ENCODE results near the gene ZNF106.
A peak's percentile ranks its signal among the peaks of the same experiment; 100 is the strongest.

ZNF106 gene

DNA sequence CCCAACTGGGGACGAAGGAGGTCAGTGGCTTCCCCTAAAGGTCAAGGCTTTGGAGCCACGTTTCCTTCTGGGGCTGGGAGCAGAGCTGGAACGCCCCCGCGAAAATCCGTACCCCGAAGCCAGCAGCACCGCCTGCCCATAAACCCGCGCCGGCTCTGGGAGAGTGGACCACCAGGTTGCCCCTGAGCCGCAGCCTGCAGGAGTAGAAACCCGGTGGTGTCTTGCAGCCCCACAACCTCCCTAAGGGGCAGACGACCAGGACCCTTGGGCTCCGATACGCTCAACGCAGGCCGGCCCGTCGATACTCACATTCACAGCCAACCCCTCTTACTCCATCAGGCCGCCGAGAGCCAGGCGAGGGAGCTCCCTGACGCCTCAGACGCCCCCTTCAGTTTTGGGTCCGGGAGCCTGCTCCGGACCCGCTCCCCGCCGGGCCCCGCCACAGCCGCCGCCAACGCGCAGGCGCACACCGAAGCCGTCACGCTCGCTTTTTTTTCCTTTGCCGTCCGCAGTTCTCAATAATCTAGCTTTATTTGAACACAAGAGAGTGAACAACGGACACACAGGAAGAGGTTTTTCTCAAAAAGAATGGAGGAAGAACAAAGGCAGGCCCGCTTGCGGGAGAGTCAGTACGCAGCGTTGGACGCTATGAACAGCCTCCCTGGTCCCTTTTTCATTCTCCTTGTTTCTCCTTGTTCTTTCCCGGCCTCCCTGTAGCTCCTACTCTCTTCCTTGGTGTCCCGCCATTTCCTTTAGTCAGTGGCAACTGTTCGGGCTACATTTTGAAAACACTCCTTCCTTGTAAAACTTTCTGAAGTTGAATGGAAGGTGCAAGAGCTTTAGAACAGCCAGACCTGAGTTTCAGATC lies at the start of gene ZNF106:
Gene ZNF106 (minus strand): TSS at position 471 of the 868 bp plus-strand sequence. CDS start 18,852 bp downstream, outside the sequence.
- peak; percentile 84 to 91 for DNase-seq

DNA sequence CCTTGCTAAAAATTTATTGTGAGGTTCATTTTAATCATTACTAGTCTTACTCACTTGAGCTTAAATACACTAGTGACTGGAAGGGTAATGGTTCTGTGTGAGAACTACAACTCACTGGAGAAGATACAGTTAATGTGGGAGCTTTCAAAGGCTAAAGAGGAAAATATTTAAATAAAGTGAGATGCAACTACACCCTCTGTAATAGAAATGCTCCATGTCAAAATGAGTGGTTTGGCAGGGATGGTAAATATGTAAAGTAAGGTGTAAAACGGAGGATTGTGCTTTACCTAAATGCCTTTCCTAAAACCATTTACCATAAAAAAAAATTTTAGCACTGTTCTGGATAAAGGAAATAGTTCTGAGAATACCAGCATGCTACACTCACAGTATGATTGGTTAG lies 42.3 kb upstream of the ZNF106 start:
- DNase-seq = no peak

GRCh38 chr15:42528970-42529369 lies 38.0 kb upstream of the ZNF106 start:
- no peak for DNase-seq

- DNase-seq = no peak
These were observed 32.4 kb upstream of the ZNF106 start for GRCh38 chr15:42523331-42523730.

- no peak for DNase-seq
These were observed 20.1 kb upstream of the ZNF106 start for GRCh38 chr15:42511007-42511391.

GRCh38 chr15:42510258-42511006 lies 19.5 kb upstream of the ZNF106 start:
- no peak for DNase-seq

DNA sequence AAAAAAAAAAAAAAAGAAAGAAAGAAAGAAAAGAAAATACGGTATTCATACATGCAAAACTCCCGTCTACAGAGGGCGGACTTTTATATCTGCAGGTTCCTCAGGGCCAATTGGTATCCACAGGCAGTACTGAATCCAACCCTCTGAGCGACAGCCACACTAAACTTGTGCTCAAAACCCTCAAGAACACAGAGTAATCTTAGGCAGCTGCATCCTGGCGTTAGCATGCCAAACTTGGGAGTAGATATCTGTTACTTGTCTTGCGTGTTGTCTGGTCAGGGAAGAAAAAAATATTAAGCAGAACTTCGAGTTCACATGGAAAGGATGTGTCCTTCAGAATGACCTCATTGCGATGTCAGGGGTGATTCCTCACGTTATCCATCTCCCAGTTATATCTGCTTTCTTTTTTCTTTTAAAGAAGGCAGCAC lies 17.3 kb upstream of the ZNF106 start:
- DNase-seq = no peak

DNA sequence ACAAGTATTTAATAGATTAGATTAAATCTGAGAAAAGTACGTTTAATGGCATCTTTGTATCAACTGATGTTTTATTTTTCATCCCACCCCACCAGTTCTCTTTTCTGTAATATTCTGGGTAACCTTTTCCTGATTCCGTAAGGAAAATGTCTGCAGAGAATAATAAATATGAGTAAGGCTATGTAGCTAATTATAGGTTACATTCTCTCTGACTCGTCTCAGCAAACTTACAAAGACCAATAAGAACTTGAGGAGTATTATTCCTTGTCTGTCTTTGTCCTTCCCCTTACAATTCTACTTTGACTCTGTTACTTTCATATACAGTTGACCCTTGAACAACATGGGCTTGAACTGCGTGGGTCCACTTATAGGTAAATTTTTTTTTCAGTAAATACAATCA lies 16.6 kb upstream of the ZNF106 start:
- DNase-seq = no peak

DNA sequence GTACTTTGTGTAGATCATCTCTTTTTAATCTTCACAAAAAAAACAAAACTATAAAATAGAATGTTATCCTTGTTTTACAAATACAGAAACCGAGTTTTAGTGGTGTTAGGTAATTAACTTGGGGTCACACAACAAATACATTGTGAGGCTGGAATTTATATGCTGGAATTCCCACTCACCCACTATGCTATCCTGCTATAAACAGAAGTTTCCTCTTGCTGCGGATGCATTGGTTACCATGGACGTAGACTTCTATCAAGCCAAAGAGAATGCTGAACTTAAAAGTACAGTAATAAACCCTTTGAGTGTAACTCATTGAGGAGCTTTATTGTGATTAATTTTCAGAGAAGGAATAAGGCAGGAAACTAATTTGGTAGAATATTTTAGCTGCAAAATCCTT lies 13.7 kb upstream of the ZNF106 start:
- DNase-seq = no peak

DNA sequence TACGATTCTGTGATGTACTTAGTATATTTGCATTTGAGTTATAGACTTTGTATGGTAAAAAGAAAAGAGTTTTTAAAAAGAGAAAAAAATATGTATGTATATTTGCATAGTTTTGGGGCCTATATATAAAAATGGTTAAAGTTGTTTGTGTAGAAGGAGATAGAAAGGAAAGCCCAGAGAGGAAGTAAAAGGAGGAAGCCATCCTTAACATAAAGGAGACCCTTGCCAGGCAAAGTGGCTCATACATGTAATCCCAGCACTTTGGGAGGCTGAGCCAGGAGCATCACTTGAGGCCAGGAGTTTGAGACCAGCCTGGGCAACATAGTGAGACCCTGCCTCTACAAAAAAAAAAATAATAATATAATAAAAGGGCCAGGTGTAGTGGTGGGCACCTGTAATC lies 12.9 kb upstream of the ZNF106 start:
- no peak for DNase-seq

- no peak for DNase-seq
These were observed 11.5 kb upstream of the ZNF106 start for GRCh38 chr15:42502477-42502876.

DNA sequence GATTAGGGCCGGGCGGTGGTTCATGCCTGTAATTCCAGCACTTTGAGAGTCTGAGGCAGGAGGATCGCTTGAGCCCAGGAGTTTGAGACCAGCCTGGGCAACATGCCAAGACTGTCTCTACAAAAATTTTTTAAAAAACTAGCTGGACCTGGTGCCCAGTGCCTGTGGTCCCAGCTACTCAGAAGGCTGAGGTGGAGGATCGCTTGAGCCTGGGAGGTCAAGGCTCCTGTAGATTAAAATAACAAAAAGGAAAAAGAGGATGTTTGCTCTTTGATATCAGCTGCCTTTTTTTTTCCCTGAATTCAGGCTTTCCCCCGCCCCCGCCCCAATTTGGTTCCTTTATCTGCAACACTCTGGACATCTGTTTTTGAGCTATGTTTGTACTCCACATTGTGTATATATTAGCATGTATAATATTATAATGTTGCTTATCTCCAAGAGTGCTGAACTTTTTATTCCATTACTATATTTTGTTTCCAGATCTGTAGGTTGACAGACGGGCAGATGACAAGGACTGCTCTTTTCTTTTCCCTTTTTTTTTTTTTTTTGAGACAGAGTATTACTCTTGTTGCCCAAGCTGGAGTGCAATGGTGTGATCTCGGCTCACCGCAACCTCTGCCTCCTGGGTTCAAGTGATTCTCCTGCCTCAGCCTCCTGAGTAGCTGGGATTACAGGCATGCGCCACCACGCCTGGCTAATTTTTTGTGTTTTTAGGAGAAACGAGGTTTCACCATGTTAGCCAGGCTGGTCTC lies 9.1 kb upstream of the ZNF106 start:
- DNase-seq = no peak

DNA sequence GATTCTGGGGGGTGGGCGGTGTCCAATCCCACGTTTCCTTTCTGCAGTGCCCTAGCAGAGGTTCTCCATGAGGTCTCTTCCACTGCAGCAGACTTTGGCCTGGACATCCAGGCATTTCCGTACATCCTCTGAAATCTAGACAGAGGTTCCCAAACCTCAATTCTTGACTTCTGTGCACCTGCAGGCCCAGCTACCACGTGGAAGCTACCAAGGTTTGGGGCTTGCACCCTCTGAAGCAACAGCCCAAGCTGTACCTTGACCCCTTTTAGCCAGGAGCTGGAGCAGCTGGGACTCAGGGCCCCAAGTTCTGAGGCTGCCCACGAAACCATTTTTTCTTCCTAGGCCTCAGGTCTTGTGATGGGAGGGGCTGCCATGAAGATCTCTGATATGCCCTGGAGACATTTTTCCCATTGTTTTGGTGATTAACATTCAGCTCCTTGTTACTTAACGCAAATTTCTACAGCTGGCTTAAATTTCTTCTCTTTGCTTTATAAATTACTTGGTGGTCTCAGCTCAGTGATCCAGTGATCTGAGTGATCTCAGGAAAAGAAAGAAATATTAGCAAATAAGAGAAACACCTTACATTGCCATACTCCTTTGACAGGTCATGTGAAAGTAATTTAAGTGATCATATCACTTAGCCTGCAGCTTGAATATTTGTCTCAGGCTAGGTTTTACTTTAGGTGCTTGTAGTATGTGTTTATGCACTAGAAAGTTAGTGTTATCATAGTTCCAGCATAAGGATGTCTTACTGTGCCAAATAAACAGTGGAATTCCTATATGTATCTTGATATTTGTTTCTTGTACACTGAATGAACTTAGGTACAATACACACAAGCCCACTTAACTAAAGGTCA lies 7.5 kb upstream of the ZNF106 start:
- no peak for DNase-seq

GRCh38 chr15:42495361-42496212 lies 4.6 kb upstream of the ZNF106 start, which contains the start of gene SNAP23:
Gene SNAP23 (plus strand): TSS chr15:42495634. CDS start chr15:42511847, 16,213 bp downstream.
- peak; percentile 75 to 86 for DNase-seq

DNA sequence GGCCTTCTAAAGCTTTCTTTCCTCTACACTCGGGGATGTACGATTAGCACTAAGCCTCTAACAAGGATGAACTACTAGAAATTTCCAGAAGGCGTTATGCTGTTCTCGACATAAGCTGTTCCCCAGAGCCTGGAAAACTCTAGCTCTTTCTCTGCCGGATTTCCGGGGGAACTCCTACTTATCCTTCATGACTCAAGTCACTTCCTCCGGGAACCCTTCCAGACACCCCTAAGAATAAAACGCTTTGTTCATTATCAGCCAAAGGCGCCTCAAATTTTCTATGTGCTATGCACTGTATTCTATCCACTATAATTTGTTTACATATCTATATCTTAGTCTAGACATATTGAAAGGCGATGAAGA lies 4.0 kb upstream of the ZNF106 start:
- no peak for DNase-seq

DNA sequence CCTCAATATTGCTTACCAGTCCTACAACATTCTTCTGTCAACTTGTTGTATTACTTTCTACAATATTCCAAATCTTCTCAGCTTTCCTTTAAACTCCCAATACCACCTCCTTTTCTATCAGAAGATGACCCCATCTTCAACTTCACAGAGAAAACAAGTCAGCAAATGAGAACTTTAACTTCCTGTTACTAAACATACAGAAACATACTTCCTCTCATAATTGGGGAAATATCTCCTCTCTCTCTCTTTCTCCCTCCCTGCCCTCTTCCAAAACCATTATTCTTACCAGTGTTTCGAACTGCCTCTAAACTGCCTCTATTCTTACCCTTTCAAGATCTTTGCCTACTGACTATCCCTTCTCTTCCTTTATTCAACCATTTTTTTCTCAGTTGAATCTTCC lies 2.7 kb upstream of the ZNF106 start:
- no peak for DNase-seq

DNA sequence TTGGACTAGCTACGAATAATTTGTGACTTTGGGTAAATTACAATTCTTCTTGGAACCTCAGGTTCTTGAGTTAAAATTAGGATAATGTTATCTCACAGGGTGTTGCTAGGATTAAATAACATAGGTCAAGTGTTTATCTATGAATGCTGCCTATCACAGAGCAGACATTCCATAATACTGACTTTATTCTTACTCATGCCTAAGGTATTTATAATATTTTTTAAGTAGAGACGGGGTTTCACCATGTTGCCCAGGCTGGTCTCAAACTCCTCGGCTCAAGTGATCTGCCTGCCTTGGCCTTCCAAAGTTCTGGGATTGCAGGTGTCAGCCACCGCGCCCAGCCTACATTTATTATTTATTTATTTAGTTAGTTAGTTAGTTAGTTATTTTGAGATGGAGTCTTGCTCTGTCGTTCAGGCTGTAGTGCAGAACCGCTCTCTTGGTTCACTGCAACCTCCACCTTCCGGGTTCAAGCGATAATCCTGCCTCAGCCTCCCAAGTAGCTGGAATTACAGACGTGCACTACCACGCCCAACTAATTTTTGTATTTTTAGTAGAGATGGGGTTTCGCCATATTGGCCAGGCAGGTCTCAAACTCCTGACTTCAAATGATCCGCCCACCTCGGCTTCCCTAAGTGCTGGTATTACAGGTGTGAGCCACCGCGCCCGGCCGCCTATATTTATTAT lies 741 bp upstream of the ZNF106 start:
- DNase-seq = no peak

GRCh38 chr15:42490291-42490670 lies 660 bp downstream of the ZNF106 start:
- DNase-seq = no peak

GRCh38 chr15:42483677-42484076 lies 7.3 kb downstream of the ZNF106 start:
- DNase-seq = no peak

GRCh38 chr15:42482701-42483100 lies 8.2 kb downstream of the ZNF106 start:
- DNase-seq = no peak

- DNase-seq = no peak
These were observed 16.1 kb downstream of the ZNF106 start for GRCh38 chr15:42474827-42475226.
